ENCODE results near the gene ZNF501.

The ZNF501 gene

DNA sequence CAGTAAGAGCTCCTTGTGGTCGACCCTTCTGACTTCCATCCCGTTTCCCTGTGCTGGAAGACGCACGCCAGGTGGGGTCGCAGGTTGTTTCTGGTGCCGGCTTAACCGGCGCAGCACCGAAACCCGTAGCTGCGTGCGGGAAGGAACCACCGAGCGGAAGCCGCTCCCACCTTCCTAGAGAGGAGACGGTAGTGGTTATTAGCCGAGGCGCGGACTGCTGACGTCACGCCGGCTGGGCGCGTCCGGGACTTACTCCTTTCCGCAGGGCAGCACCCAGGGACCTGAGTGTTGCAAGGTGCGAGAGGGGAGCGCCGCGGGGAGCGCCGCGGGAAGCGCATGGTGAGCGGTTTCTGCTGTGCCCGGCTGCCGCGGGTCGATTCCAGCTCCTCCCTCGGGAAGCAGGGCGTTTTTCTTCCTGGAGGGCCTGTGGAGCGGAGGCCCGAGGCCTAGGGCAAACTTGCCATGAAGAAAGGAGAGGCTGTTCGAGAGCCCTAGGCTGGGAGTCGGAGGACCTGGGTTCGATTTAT, at the start of gene ZNF501:
ZNF501 (plus strand) TSS at position 252 of the 527 bp plus-strand sequence. CDS start 4,787 bp downstream, outside the sequence.
- peak; percentile 88 for DNase-seq

DNA sequence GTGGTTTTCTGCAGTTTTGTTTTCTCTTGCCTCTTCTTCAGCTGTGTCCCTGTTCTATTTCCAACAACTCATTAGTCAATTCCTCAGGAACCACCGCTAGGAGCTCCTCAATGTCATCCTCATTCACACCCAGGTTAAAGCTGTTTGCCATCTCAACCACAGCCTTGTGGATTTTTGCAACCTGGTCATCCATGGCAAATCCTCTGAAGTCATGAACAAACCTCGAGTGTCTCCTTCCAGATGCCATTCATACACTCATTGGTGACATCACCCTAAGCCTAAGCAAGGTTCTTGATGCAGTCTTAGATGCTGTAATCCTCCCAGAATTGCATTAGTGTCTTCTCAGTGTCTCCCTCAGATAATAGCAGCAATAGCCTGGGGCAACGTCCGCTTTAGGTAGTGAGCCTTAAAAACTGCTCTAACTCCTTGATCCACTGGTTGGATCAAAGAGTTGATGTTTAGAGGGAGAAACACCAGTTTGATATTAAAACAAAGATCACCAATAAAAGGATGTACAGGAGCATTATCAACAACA, 48.4 kb upstream of the ZNF501 start:
- no peak for DNase-seq

DNA sequence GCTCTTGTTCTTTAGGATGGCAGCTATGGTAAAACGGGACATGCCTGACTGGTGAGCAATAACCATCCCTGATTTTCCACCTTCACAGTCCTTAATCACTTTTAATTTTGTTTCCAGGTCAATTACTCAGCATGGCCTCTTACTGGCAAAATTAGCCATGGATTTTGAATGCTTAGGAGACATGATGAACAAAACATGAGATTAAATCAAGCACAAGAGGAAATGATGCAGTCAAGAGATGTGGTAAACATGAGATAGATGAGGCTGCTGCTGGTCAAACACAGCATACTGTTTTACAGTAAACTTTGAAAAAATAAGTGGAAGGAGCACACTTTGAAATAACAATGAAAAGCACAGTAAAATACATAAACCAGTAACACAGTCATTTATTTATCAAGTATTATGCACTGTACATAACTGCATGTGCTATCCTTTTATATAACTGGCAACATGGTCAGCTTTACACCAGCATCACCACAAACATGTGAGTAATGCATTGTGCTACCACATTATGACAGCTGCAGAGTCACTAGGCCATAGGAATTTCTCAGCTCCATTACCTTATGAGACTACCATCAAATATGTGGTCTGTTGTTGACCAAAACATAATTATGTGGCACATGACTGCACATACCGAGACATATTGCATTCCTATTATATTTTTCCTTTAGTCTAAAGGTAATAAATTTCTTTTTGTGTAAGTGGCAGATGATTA, 47.1 kb upstream of the ZNF501 start:
- no peak for DNase-seq

DNA sequence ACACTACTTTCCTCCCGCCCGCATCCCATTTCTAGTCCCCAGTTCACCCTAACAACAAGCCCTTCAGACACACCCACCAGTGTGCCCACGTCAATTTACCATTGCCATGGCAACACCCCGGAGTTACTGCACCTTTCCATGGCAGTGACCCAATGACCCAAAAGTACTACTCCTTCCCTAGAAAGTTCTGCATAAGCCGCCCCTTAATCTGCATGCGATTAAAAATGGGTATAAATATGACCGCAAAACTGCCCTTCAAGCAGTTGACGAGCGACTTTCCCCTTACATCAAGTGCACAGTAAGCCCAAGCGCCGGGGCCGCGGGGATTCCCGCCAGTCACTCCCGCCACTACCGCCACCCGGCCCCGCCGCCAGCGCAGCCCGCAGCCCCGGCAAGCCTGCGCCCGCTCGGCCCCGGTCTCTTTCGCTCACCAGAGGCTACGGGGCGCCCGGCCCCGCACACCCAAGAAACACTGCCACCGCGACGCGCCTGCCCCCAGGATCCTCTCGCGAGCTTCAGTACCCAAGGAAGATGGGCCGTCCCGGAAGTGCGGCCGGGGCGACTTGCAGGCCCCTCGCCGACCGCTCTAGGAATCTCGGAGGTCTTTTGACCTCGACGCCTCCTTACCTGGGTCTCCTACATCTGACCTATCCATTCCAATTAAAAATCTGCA, 44.2 kb upstream of the ZNF501 start:
- peak; percentile 78 for DNase-seq

DNA sequence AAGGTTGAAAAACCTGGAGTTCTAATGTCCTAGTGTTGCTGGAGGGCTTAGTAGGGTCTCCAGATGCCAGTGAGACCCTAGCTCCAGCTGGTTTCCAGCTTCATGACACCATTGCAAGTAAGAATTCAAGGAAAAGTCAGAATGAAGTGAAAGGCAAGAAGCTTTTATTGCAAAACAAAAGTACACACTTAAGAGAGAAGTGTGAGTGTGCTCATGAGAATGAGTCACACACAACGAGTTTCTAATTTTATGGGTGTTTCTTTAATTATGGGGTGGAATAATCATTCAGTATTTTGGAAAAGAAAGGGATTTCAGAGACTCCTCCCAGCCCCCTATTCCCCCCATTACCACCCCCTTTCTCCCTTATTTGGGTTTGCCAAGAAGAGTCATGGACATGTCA, 41.5 kb upstream of the ZNF501 start:
- no peak for DNase-seq

DNA sequence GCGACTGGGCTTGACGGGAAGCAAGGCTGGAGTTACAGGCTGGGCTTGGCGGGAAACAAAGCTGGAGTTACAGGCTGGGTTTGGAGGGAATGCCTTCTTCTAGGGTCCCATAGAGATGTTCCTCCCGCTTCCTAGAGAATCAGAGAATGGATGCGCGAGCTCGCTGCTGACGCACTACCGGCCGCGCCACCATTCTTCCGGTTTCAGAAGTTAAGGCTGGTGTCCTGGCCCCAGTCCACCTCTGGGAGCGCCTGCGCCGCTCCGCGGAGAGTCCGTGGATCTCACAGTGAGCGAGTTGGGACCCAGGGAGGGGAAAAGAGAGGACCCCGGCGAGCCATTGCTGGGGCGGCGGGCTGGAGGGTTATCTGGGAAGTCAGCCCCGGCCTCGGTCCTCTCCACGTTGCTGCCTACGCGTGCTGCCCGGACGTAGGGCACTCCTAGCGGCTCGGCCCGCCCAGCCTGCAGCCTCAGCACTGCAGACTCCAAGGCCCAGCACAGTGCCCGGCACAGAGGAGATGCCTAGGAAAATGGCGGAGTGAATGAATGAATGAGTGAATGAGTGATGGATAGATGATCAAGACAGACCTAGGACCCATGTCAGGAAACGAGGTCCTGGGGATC, 16.9 kb upstream of the ZNF501 start, which contains the start of gene ZNF502:
ZNF502 (plus strand) TSS at position 206 of the 621 bp plus-strand sequence. CDS start 7,602 bp downstream, outside the sequence.
- peak; percentile 90 for DNase-seq

DNA sequence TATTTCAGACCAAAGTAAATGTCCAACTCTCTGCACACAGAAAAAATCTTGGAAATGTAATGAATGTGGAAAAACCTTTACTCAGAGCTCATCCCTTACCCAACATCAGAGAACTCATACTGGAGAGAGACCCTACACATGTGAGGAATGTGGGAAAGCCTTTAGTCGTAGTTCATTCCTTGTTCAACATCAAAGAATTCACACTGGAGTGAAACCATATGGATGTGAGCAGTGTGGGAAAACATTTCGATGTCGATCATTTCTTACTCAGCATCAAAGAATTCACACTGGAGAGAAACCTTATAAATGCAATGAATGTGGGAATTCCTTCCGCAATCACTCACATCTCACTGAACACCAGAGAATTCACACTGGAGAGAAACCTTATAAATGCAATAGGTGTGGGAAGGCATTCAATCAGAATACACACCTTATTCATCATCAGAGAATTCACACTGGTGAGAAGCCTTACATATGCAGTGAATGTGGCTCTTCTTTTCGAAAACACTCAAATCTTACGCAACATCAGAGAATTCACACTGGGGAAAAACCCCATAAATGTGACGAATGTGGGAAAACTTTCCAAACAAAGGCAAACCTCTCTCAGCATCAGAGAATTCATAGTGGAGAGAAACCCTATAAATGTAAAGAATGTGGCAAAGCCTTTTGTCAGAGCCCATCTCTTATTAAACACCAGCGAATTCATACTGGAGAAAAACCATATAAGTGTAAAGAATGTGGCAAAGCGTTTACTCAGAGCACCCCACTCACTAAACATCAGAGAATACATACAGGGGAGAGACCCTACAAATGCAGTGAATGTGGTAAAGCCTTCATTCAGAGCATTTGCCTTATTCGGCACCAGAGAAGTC, 8.0 kb upstream of the ZNF501 start:
- peak; percentile 7 for DNase-seq

DNA sequence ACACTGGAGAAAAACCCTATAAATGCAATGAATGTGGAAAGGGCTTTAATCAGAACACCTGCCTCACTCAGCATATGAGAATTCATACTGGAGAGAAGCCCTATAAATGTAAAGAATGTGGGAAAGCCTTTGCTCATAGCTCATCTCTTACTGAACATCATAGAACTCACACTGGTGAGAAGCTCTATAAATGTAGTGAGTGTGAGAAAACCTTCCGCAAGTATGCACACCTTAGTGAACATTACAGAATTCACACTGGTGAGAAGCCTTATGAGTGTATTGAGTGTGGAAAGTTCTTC, 7.4 kb upstream of the ZNF501 start:
- no peak for DNase-seq

DNA sequence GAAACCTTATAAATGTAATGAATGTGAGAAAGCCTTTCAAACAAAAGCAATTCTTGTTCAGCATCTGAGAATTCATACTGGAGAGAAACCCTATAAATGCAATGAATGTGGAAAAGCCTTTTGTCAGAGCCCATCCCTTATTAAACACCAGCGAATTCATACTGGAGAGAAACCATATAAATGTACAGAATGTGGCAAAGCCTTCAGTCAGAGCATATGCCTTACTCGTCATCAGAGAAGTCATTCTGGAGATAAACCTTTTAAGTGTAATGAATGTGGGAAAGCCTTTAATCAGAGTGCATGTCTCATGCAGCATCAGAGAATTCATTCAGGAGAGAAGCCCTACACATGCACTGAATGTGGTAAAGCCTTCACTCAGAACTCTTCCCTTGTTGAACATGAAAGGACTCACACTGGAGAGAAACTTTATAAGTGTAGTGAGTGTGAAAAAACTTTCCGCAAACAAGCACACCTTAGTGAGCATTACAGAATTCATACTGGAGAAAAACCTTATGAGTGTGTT, 5.3 kb downstream of the ZNF501 start:
- DNase-seq = no peak

DNA sequence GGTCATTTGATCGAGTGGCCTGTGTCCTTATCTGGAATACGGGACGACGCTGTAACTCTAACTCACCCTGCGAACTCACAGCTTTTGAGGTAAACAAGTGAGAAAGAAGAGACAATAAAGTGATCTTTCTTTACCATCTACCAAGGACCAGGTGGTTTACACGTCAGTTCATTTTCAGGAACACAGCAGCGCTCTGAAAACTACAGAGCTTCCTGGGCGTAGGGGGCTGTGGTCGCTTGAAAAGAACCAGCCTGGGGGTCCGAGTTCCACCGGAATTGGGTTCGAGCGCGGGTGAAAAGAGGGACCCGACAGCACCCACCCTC, 31.6 kb downstream of the ZNF501 start:
- peak; percentile 37 for DNase-seq

DNA sequence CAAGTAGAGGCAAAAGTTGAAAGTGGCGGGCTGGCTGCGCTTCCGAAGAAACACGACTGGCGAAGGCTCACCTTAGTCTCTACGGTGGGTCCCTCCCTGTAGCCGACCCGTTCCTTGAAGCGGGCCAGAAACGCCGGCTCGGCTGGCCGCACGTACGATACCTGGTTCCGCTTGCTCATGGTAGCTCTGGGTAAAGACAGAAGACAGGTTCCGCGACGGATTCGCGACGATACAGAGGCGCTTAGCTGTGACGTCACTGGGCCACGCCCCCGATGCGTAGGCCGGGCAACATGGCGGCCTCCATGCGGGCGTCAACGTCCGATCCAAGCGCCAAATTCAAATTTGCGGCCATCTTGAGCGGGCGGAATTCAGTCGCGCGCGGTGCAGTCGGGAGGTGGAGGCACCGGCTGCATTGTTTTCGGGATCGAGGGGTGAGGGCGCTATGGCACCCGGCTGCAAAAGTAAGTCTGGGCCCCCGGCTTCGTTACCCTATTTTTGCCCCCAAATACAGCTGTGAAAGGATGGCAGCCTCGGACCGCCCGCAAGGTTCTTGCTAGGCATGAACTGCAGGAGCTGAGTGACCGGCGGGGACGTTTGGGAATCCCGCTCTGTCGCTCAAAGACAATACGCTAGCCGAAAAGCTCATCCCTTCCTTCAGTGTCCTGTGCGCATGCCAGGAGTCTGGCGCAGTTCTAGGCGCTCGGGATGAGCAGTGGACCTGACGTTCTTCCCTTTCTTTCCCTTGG, 32.2 kb downstream of the ZNF501 start, which contains the start of the genes KIAA1143 and KIF15:
KIAA1143 (minus strand) TSS at position 196 of the 746 bp plus-strand sequence; CDS start at position 179, 17 bp downstream.
KIF15 (plus strand) TSS at position 371 of the 746 bp plus-strand sequence; CDS start at position 443, 72 bp downstream.
- DNase-seq = peak; percentile 98

DNA sequence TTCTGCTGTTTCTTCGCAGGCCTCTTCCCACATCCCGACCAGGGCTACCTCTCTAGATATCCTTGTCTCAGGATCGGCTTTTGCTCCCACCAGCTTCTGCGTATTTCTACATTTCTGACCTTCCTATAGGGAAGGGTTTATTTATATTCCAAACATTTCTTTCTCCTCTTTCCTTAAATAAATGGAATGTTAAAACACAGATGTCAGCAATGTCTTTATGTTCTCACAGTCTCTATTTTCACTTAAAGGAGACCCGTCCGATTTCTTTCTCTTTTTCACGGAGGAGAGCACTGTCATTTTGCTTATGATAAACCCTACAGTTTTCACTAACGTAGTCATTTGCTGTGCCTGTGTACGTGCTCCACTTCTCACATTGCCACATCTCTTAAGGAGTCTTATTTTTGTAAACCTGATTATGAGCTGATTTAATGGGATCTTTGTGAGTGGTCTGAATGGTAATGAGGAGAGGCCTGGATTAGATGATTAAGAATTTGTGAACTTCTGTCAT, 32.8 kb downstream of the ZNF501 start:
- peak; percentile 53 for DNase-seq

DNA sequence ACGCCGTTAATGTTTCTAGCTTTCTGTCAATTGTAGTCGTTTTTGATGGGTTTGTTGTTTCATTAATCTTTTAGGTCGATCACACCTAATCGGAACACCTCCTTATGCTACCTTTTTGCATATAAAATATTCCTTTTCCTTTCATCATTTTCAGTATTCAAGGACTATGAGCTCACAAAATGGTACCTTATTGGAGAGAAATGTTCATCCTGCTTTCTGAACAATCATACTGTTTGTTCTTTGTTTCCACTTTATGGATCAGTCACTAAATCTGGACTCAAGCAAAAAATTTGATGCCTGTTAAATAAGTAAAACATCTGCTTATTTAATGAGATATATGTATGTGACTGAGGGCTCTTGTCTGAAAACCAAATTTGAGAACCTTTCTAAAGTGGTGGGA, 33.3 kb downstream of the ZNF501 start:
- peak; percentile 9 for DNase-seq

DNA sequence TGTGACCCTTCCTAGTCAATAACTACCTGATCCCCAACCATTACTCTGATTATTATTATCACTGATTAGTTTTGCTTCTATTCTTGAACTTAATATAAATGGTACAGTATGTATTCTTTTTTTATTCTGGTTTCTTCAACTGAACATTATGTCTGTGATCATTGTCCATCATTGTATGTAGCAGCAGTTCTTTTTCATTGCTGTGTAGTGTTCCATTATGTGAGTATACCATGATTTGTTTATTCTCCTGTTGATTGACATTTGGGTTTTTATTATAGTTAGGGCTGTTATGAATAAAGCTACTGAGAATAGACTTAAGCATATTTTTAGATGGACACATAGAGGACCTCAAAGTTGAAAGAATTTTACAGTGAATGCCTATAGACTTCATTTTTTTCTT, 34.8 kb downstream of the ZNF501 start:
- no peak for DNase-seq

DNA sequence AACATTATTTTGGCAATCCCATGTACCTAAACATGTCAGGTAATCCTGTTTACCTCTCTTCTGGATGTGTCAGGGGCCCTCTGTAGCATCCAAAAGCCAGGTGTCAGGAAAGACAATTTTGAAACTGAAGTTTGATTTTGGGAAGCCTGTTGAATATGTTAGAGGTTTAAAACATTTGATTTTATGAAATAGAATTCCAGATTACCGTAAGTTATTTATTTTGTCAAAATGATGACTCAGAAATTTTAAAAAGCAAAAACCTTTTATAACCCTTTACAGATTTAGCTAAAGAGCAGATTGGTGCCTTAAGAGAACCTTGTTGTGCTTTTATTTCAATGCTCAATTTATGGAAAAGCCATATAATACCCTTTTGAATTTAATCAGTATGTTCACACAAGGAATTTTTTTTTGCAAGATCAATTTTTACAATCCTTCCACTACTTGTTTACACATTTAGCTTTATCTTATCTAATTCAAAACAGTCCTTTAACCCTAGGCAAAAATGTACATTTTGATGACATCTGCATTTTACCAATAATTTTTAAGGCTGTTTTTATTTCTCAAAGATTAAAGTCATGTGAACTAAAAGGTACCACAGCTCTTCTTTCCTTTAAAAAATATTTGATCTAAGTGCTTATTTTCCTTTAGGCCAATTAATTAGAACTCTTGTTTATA, 42.1 kb downstream of the ZNF501 start:
- DNase-seq = no peak

DNA sequence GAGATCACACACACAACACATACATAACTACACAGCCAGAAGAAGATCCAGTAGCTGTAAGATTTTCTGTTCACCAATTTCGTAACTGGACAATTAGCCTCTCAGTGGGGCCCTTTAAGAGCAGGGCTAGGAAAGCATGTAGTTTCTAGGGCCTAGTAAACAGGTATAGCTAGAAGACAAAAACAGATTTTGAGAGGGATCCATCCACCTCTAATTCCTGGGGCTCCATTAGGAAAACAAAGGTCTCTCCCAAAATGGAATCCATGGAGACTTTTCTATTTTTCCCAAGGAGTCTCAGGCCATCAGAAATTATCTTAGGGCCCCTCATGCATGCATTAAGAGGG, 42.6 kb downstream of the ZNF501 start:
- no peak for DNase-seq

DNA sequence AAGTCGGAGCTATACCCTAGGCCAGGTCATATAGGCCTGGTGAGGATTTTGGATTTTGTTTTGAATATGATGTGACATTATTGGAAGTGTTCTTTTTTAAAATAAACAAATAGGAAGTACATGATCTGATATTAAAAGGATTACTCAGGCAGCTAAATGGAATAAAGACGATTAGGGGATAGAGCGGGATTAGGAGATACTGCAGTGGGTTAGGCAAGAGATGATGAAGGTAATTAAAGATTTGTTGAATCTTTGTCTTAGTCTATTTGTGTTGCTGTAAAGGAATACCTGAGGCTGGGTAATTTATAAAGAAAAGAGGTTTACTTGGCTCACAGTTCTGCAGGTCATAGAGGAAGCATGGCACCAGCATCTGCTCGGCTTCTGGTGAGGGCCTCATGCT, 53.5 kb downstream of the ZNF501 start:
- no peak for DNase-seq

All from hematopoietic multipotent progenitor cell treated with erythropoietin and hydrocortisone succinate and interleukin-3 and kit ligand, for 4 days (in vitro differentiated cells).